Vagina (tissue), 2 donors: ENCODE measurements around the gene DOK6. TPM values are rescaled to one million over a fixed set of nuclear protein-coding genes. Genes with fewer than 3 reads are reported as not detected.

Experiments used
- DNase-seq, 2 donors: peaks; one replicate each; pipeline ENCODE4 v3.0.0-alpha.2; 2017; ENCODE audit errors: extremely low spot score in 2 of 2
- H3K27ac ChIP-seq: fragments of 200-600 bp; sonication (generic); one replicate; pipeline ENCODE4 v1.5.1; 2019
- H3K27me3 ChIP-seq: fragments of 200-600 bp; sonication (generic); one replicate; pipeline ENCODE4 v1.5.1; 2019
- H3K36me3 ChIP-seq, 2 donors: fragments of 200-600 bp; sonication (generic); one replicate each; pipeline ENCODE4 v1.5.1; 2017 to 2019
- H3K4me1 ChIP-seq: fragments of 200-600 bp; sonication (generic); one replicate; pipeline ENCODE4 v1.5.1; 2019
- H3K4me3 ChIP-seq, 2 donors: fragments of 200-600 bp; sonication (generic); 1 replicate in 1 of 2; 2 replicates in 1 of 2; pipeline ENCODE4 v1.5.1; 2016 to 2019
- H3K9me3 ChIP-seq: fragments of 200-600 bp; sonication (generic); one replicate; pipeline ENCODE4 v1.5.1; 2019
- POLR2A ChIP-seq, 2 donors: fragments of 450-650 bp; IDR thresholded peaks; one replicate each; pipeline ENCODE4 v1.6.1; 2017; ENCODE audit warnings: antibody characterized with exemption in 2 of 2, mild to moderate bottlenecking in 2 of 2, moderate library complexity in 2 of 2
- POLR2AphosphoS5 ChIP-seq, 2 donors: sonication (generic); formaldehyde crosslinking; IDR thresholded peaks; one replicate each; pipeline ENCODE4 v1.9.0; 2017; ENCODE audit warnings: antibody characterized with exemption in 2 of 2, mild to moderate bottlenecking in 2 of 2, low read depth in 1 of 2; ENCODE audit not compliant: insufficient read depth in 1 of 2
- intact Hi-C: fragments of 100-400 bp; cut with DNase I; formaldehyde crosslinking; loops from one replicate; pipeline ENCODE4 v1.15.1; 2023
- total RNA-seq: library from RNA; depleted of rRNA; stranded (reverse); fragments of >200 nt; gene quantifications from one replicate; pipeline ENCODE4 v1.2.3, GENCODE V29; 2016
- TF ChIP-seq, protein P1 (sequence below), 3 experiments: fragments of 450-650 bp in 2 of 3; fragments of 200-600 bp in 1 of 3; sonication (generic) in 1 of 3; IDR thresholded peaks; one replicate each; pipeline ENCODE4 v1.5.1; 2017 to 2019; ENCODE audit warnings: antibody characterized with exemption in 3 of 3, mild to moderate bottlenecking in 2 of 3, moderate library complexity in 2 of 3

DOK6 gene
- total RNA-seq, 1 donor from 2014 or later: 1.2 TPM

DNA sequence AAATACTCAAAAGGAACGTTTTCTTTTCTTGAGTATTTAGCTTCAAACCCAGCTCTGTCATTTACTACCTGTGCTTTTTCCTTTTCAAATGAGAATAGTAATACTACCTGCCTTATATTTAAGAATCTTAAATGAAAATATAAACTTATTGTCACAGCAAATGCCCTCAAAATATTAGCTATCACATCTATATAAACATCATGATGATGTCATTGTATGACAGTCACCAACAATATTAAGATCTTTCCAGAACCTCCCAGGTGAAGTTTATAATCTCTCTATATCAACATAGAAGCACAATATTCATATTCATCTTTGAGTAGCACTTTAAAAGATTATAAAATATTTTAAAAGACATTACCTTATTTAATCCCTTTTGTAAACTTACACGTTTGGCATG lies 92.2 kb downstream of the DOK6 start:
- H3K27ac ChIP-seq: no peak overlapping the region
- no peaks in the 10 kb centered on the region for H3K36me3 ChIP-seq
- H3K27me3 ChIP-seq: no peaks in the 10 kb centered on the region
- H3K4me3 ChIP-seq: no peak overlapping the region
- H3K4me1 ChIP-seq: no peaks in the 10 kb centered on the region
- H3K9me3 ChIP-seq: no peaks in the 10 kb centered on the region
- TF ChIP-seq POLR2AphosphoS5 (IDR thresholded peaks at IDR 0.05; ENCODE audit: insufficient read depth in 1 of 2, low read depth in 1 of 2): no peak
- TF ChIP-seq POLR2A (IDR thresholded peaks at IDR 0.05): no peak
- TF ChIP-seq, protein P1, sequence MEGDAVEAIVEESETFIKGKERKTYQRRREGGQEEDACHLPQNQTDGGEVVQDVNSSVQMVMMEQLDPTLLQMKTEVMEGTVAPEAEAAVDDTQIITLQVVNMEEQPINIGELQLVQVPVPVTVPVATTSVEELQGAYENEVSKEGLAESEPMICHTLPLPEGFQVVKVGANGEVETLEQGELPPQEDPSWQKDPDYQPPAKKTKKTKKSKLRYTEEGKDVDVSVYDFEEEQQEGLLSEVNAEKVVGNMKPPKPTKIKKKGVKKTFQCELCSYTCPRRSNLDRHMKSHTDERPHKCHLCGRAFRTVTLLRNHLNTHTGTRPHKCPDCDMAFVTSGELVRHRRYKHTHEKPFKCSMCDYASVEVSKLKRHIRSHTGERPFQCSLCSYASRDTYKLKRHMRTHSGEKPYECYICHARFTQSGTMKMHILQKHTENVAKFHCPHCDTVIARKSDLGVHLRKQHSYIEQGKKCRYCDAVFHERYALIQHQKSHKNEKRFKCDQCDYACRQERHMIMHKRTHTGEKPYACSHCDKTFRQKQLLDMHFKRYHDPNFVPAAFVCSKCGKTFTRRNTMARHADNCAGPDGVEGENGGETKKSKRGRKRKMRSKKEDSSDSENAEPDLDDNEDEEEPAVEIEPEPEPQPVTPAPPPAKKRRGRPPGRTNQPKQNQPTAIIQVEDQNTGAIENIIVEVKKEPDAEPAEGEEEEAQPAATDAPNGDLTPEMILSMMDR (IDR thresholded peaks at IDR 0.05): no peak
- DNase-seq: no peak
- intact Hi-C loops: no loop called here

DNA sequence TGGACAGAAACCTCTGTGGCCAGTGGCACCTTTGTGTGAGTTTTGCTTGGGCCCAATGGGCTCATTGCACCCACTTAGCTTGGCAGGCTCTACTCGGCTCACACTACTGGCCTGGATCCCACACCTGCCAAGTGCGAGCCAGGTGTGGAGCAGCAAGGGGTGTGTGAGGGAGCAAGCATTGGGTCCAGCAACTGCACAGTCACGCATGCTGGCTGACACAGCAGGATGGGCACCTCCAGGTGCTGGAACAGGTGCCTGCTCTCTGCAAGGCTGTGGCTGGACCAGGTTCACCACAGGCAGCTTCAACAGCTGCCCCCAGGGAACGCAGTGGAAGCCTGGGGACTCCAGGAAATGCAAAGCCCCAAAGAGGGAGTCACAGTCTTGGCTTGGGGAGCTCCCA lies 94.2 kb downstream of the DOK6 start:
- Histone ChIP-seq H3K4me1 (no peaks in the 10 kb centered on the region), H3K27me3 (no peaks in the 10 kb centered on the region), H3K4me3 (no peak overlapping the region), H3K9me3 (no peaks in the 10 kb centered on the region), H3K27ac (no peak overlapping the region), H3K36me3 (no peaks in the 10 kb centered on the region)
- no peak for DNase-seq
- TF ChIP-seq, protein P1 (IDR thresholded peaks at IDR 0.05): no peak
- no peak for TF ChIP-seq POLR2AphosphoS5 (IDR thresholded peaks at IDR 0.05; ENCODE audit: insufficient read depth in 1 of 2, low read depth in 1 of 2)
- no peak for TF ChIP-seq POLR2A (IDR thresholded peaks at IDR 0.05)
- intact Hi-C loops: no loop called here

DNA sequence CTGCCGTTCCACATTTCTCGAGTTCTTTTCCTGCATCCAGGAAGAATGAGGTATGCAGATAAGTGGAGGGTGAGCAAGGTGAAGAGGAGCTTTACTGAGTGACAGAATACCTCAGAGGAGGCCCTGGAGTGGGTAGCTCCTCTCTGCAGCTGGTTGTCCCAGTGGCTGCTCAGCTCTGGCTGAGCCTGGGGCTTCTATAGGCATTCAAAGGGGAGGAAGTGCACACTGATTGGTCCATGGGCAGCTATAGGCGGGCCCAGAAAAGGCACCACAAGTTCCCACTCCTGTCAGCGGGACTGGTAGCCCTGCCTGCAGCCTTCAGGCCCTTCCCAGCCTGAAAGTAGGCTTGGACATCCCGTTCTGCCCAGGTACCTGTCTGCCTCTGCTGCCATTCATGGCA lies 94.7 kb downstream of the DOK6 start:
- DNase-seq: no peak
- no peak overlapping the region for H3K27ac ChIP-seq
- no peak overlapping the region for H3K4me3 ChIP-seq
- TF ChIP-seq POLR2AphosphoS5 (IDR thresholded peaks at IDR 0.05; ENCODE audit: insufficient read depth in 1 of 2, low read depth in 1 of 2) (no peak), POLR2A (IDR thresholded peaks at IDR 0.05) (no peak)
- TF ChIP-seq, protein P1 (IDR thresholded peaks at IDR 0.05): no peak
- no peaks in the 10 kb centered on the region for H3K36me3 ChIP-seq
- no peaks in the 10 kb centered on the region for H3K9me3 ChIP-seq
- intact Hi-C loops: no loop called here
- no peaks in the 10 kb centered on the region for H3K4me1 ChIP-seq
- no peaks in the 10 kb centered on the region for H3K27me3 ChIP-seq

DNA sequence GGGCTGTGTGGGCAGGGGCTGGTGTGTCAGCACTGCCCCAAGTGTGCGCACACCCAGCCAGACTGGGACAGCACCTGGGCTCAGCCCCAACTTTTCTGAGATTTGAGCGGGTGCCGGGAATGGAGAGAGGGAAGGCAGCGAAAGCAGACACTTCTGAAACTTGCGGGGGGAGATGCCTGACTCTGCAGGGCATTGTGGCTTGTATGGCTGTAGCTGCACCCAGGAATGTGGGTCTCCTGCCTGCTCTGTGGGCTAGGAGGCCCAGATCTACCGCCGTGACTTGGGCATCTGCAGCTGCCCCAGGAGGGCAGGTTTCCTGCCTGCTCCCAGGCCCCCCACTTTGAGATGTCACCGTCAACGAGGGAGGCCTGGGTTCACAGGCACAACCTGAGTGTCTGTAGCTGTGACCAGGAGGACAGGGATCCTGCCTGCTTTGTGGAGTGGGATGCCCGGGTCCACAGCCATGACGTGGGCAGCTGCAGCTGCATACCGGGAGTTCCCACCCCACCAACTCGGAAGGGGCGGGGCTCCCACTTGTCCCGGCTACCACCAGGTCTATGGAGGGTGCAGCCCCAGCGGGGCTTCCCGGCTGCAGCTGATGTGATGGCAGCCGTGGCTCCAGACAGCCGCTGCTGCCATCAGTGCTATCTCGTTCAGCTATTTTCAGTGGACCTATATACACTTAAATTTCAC lies 95.3 kb downstream of the DOK6 start:
- Histone ChIP-seq H3K27ac (no peak overlapping the region), H3K4me3 (no peak overlapping the region), H3K36me3 (no peaks in the 10 kb centered on the region), H3K27me3 (no peaks in the 10 kb centered on the region), H3K4me1 (no peaks in the 10 kb centered on the region), H3K9me3 (no peaks in the 10 kb centered on the region)
- intact Hi-C loops: no loop called here
- TF ChIP-seq POLR2A (IDR thresholded peaks at IDR 0.05) (no peak), POLR2AphosphoS5 (IDR thresholded peaks at IDR 0.05; ENCODE audit: insufficient read depth in 1 of 2, low read depth in 1 of 2) (no peak)
- TF ChIP-seq, protein P1 (IDR thresholded peaks at IDR 0.05): no peak
- DNase-seq: no peak

DNA sequence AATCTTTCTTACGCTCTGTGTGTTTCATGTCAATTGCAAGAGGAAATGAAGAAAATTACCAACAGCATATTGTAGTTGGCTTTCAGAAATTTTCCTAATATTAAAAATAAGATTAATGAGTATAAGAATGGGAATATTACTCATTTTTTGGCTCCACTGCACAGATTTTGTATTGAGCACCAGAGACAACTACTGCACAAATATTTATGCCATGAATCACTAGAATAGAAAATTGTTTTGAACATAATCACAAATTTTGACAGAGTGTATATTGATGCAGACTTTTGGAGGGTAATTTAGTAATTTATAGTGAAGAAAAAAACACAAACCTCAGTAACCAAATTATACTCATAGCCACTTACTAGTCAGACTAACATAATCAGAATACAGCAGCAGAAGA lies 118.3 kb downstream of the DOK6 start:
- no peaks in the 10 kb centered on the region for H3K27me3 ChIP-seq
- intact Hi-C loops: no loop called here
- no peaks in the 10 kb centered on the region for H3K4me1 ChIP-seq
- no peak overlapping the region for H3K27ac ChIP-seq
- H3K9me3 ChIP-seq: no peaks in the 10 kb centered on the region
- no peak for DNase-seq
- no peak overlapping the region for H3K4me3 ChIP-seq
- TF ChIP-seq POLR2A (IDR thresholded peaks at IDR 0.05) (no peak), POLR2AphosphoS5 (IDR thresholded peaks at IDR 0.05; ENCODE audit: insufficient read depth in 1 of 2, low read depth in 1 of 2) (no peak)
- TF ChIP-seq, protein P1 (IDR thresholded peaks at IDR 0.05): no peak
- no peaks in the 10 kb centered on the region for H3K36me3 ChIP-seq
